Tibial artery (tissue), 4 donors: ENCODE measurements around the gene HOOK1.

Experiments
- DNase-seq, 2 donors: peaks; one replicate each; pipeline ENCODE4 v3.0.0-alpha.2; 2019
- H3K27ac ChIP-seq, 2 donors: fragments of 200-600 bp; sonication (generic) in 1 of 2; 1 replicate in 1 of 2; 2 replicates in 1 of 2; pipeline ENCODE4 v1.5.1; 2018 to 2019; ENCODE audit warnings: mild to moderate bottlenecking in 1 of 2
- H3K27me3 ChIP-seq, 2 donors: fragments of 200-600 bp; sonication (generic) in 1 of 2; one replicate each; pipeline versions ENCODE4 v1.5.1 to v1.6.0; 2016 to 2019
- H3K36me3 ChIP-seq, 3 donors: fragments of 200-600 bp; sonication (generic) in 2 of 3; one replicate each; pipeline ENCODE4 v1.5.1; 2016 to 2019; ENCODE audit warnings: mild to moderate bottlenecking in 2 of 3
- H3K4me1 ChIP-seq, 4 donors: fragments of 200-600 bp; sonication (generic) in 2 of 4; 1 replicate in 3 of 4; 2 replicates in 1 of 4; pipeline ENCODE4 v1.5.1; 2016 to 2019
- H3K4me3 ChIP-seq, 2 donors: fragments of 200-600 bp; sonication (generic) in 1 of 2; 1 replicate in 1 of 2; 2 replicates in 1 of 2; pipeline ENCODE4 v1.5.1; 2018 to 2019; ENCODE audit warnings: mild to moderate bottlenecking in 2 of 2
- H3K9me3 ChIP-seq, 3 donors: fragments of 200-600 bp; sonication (generic) in 1 of 3; one replicate each; pipeline ENCODE4 v1.5.1; 2016 to 2019
- intact Hi-C: fragments of 100-400 bp; cut with DNase I; formaldehyde crosslinking; loops from one replicate; pipeline ENCODE4 v1.15.0; 2023; ENCODE audit warnings: low total_unique reads
- TF ChIP-seq, protein P1 (sequence below), 2 experiments: fragments of 200-600 bp in 1 of 2; fragments of 450-650 bp in 1 of 2; IDR thresholded peaks; one replicate each; pipeline ENCODE4 v1.5.1; 2017 to 2019; ENCODE audit warnings: antibody characterized with exemption in 2 of 2, mild to moderate bottlenecking in 1 of 2, moderate library complexity in 1 of 2

HOOK1 gene

DNA sequence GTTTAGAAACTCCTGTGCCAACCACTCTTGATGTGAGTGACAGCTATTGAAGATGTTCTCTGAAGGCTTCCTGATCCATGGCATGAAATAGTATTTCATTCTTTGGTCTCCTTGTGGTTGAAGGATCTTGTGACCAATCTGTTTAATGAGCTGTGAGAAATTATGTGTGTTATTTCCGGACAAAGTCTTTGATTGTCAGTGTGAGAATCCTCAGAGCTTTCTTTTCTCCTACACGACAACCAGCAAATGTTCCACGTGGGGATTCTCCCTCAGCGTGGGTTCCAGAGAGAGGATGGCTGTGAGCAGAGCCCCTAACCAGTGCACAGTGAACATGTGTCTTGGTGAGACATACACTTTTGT lies 45.0 kb upstream of the HOOK1 start:
- H3K27ac ChIP-seq, result no peak overlapping the region
- DNase-seq, result no peak
- TF ChIP-seq, protein P1, sequence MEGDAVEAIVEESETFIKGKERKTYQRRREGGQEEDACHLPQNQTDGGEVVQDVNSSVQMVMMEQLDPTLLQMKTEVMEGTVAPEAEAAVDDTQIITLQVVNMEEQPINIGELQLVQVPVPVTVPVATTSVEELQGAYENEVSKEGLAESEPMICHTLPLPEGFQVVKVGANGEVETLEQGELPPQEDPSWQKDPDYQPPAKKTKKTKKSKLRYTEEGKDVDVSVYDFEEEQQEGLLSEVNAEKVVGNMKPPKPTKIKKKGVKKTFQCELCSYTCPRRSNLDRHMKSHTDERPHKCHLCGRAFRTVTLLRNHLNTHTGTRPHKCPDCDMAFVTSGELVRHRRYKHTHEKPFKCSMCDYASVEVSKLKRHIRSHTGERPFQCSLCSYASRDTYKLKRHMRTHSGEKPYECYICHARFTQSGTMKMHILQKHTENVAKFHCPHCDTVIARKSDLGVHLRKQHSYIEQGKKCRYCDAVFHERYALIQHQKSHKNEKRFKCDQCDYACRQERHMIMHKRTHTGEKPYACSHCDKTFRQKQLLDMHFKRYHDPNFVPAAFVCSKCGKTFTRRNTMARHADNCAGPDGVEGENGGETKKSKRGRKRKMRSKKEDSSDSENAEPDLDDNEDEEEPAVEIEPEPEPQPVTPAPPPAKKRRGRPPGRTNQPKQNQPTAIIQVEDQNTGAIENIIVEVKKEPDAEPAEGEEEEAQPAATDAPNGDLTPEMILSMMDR (IDR thresholded peaks at IDR 0.05), result no peak
- no peaks in the 10 kb centered on the region for H3K9me3 ChIP-seq
- intact Hi-C loops, result no loop called here
- H3K4me1 ChIP-seq, result no peaks in the 10 kb centered on the region
- no peaks in the 10 kb centered on the region for H3K27me3 ChIP-seq
- H3K4me3 ChIP-seq, result no peak overlapping the region
- H3K36me3 ChIP-seq, result no peaks in the 10 kb centered on the region

DNA sequence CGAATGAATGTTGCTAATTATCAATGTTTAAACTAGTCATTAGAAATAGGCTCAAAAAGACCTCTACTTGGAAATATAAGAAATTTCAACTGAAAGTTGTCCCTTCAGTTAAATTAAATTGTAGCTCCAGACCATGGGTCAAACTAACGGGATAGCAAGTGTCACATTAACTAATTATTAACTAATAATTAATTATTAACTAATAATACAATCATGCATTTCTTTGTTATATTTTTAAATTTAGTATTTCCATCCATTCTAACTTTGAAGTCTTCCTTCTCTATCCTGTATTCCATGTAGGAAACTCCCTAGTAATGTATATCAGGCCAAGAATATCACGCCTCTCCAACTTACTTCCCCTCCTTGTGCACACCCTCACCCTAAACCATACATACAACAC lies 43.4 kb upstream of the HOOK1 start:
- Histone ChIP-seq H3K4me3 (no peak overlapping the region), H3K9me3 (no peaks in the 10 kb centered on the region), H3K27me3 (no peaks in the 10 kb centered on the region), H3K4me1 (no peaks in the 10 kb centered on the region), H3K27ac (no peak overlapping the region), H3K36me3 (no peaks in the 10 kb centered on the region)
- intact Hi-C loops, result no loop called here
- DNase-seq, result no peak
- TF ChIP-seq, protein P1 (IDR thresholded peaks at IDR 0.05), result no peak

DNA sequence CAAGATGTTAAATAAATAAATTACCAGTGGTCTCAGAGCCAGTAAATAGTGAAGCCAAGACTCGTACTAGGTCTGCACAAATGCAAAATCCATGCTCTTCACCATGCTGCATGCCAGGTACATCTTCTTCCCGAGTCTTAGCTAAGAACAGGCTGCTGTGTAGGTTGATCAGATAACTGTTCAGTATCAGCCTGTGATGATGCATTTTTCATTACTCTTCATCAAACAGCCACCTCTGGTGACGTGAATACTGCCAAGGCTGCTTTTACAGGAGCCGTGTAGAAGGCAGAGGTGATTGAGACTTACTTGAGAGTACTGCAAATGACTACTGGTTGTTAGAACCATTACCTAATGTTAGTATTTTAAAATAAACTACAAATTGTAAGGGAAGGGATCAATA lies 39.3 kb upstream of the HOOK1 start:
- no peak overlapping the region for H3K4me3 ChIP-seq
- intact Hi-C loops, result no loop called here
- DNase-seq, result no peak
- no peaks in the 10 kb centered on the region for H3K36me3 ChIP-seq
- no peaks in the 10 kb centered on the region for H3K27me3 ChIP-seq
- TF ChIP-seq, protein P1 (IDR thresholded peaks at IDR 0.05), result no peak
- H3K9me3 ChIP-seq, result no peaks in the 10 kb centered on the region
- H3K27ac ChIP-seq, result no peak overlapping the region
- H3K4me1 ChIP-seq, result no peaks in the 10 kb centered on the region

DNA sequence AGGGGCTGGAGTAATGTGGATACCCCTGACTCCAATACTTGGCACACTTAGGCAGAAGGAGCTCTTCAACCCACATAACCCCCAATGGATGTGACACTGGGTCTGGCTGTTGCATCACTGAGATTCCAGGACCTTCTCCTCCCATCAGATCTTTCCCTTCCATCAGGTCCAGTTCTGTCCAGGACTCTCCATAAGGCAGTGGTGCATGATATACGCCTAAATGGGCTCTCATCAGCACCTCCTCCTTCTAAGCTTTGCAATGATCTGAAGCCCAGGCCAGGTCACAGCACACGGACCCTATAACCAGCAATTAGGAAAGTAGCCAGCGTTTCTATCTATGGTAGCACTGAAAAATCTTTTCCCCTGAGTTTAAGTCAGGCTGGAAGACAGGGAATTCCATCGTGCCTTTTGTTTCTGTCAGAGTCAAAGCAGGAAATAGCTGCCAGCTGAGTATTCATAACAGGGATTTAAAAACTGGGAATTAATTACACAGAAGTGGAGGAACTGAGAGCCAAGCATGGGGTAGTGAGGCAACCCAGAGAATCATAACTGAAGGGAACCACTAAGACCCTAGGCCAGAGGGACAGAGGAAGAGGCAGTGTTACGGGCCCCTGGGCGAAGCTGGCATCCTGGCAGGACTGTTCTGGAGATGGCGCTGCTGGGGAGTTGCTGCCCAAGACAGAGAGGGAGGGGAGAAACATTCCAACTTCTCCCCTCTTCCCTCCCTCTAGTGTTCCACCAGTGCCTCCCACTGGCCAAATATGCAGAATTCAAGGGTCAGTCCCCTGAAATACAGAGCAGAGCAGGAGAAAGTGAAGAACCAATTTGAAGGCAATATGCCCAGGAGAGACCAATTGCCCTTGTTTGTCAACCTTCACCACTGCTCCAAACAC lies 37.5 kb upstream of the HOOK1 start:
- Histone ChIP-seq H3K27ac (no peak overlapping the region), H3K4me3 (no peak overlapping the region), H3K27me3 (no peaks in the 10 kb centered on the region), H3K4me1 (no peaks in the 10 kb centered on the region), H3K9me3 (no peaks in the 10 kb centered on the region), H3K36me3 (no peaks in the 10 kb centered on the region)
- TF ChIP-seq, protein P1 (IDR thresholded peaks at IDR 0.05), result no peak
- intact Hi-C loops, result no loop called here
- no peak for DNase-seq

DNA sequence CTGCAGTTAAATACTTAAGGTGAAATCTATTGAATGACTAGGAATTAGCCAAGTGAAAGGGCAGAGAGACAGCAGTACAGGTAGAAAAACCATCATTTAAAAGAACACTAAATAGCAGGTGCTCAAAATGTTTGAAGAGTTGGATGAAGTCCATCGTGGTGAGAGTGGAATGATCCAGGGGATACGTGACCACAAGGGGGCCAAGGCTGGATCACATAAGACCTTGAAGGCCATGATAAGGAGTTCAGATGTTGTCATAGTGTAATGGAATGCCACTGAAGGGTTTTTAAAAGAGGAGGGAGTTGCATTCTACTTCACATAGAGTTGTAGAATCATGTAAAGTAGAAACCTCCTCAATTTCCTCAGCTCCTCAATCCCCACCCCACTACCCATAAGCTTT lies 34.8 kb upstream of the HOOK1 start:
- Histone ChIP-seq H3K36me3 (no peaks in the 10 kb centered on the region), H3K27me3 (no peaks in the 10 kb centered on the region), H3K9me3 (no peaks in the 10 kb centered on the region), H3K27ac (no peak overlapping the region), H3K4me1 (no peaks in the 10 kb centered on the region), H3K4me3 (no peak overlapping the region)
- TF ChIP-seq, protein P1 (IDR thresholded peaks at IDR 0.05), result no peak
- no peak for DNase-seq
- intact Hi-C loops, result no loop called here
